Endodermal cell (in vitro differentiated cells): ENCODE measurements around the gene CHTOP. TPM values are rescaled to one million over a fixed set of nuclear protein-coding genes. Genes with fewer than 3 reads are reported as not detected.

Experiments used
- DNase-seq: peaks from one replicate; pipeline ENCODE4 v3.0.0-alpha.2; 2017
- H3K27ac ChIP-seq: 2 replicates; pipeline ENCODE4 v1.5.1; 2013; ENCODE audit warnings: mild to moderate bottlenecking, low read depth, low read length, moderate library complexity
- H3K27me3 ChIP-seq: 2 replicates; pipeline ENCODE4 v1.6.1; 2013; ENCODE audit warnings: mild to moderate bottlenecking, low read length, moderate library complexity; ENCODE audit not compliant: insufficient read depth, control insufficient read depth, poor library complexity, severe bottlenecking
- H3K36me3 ChIP-seq: 2 replicates; pipeline ENCODE4 v1.7.0; 2013; ENCODE audit warnings: mild to moderate bottlenecking, low read length, moderate library complexity; ENCODE audit not compliant: control insufficient read depth, insufficient read depth
- H3K4me1 ChIP-seq: one replicate; pipeline ENCODE4 v1.7.0; 2013; ENCODE audit warnings: low read length; ENCODE audit not compliant: control insufficient read depth, insufficient read depth
- H3K4me3 ChIP-seq: 2 replicates; pipeline ENCODE4 v1.5.1; 2013; ENCODE audit warnings: mild to moderate bottlenecking, low read length, moderate library complexity
- H3K9ac ChIP-seq: 2 replicates; pipeline ENCODE4 v1.6.1; 2013; ENCODE audit warnings: mild to moderate bottlenecking, low read length, moderate library complexity; ENCODE audit not compliant: poor library complexity, severe bottlenecking; ENCODE audit errors: extremely low read depth
- H3K9me3 ChIP-seq: 2 replicates; pipeline ENCODE4 v1.6.1; 2013; ENCODE audit warnings: mild to moderate bottlenecking, low read length, moderate library complexity; ENCODE audit not compliant: control insufficient read depth
- H3K27ac Mint-ChIP-seq: 2 replicates; pipeline ENCODE4 v1.8.0; 2020; ENCODE audit warnings: mixed read lengths
- H3K27me3 Mint-ChIP-seq: 2 replicates; pipeline ENCODE4 v1.8.0; 2021; ENCODE audit warnings: mild to moderate bottlenecking, mixed read lengths; ENCODE audit not compliant: insufficient read depth
- H3K36me3 Mint-ChIP-seq: 2 replicates; pipeline ENCODE4 v1.8.0; 2020; ENCODE audit warnings: low read depth, mixed read lengths
- H3K4me1 Mint-ChIP-seq: 2 replicates; pipeline ENCODE4 v1.8.0; 2020; ENCODE audit warnings: mixed read lengths
- H3K4me3 Mint-ChIP-seq: 2 replicates; pipeline ENCODE4 v1.8.0; 2020; ENCODE audit warnings: mild to moderate bottlenecking, moderate library complexity, mixed read lengths
- H3K9me3 Mint-ChIP-seq: 2 replicates; pipeline ENCODE4 v1.8.0; 2020; ENCODE audit warnings: mild to moderate bottlenecking, mixed read lengths
- WGBS, 2 experiments: methylation state at CpG; one replicate each; pipeline versions ENCODE4 v1.1.5 to v1.1.7; 2013; ENCODE audit warnings: missing lambda C conversion rate in 2 of 2, mixed read lengths in 1 of 2; ENCODE audit not compliant: insufficient coverage in 1 of 2, insufficient read length in 1 of 2; 5-methylcytosine and 5-hydroxymethylcytosine counted together
- total RNA-seq, 2 donors: library from RNA; stranded (reverse); fragmentation: NEBNext Ultra II Directional in 1 of 2; extraction: Animal tissue kit (Norgen Biotek cat#: 25700) in 1 of 2; gene quantifications; 2 replicates in 1 of 2; 3 replicates in 1 of 2; pipeline ENCODE4 v1.2.1, GENCODE V29; 2021
- TF ChIP-seq, protein P1 (sequence below): fragments of 200-600 bp; sonication (generic); conservative IDR thresholded peaks from 2 replicates; pipeline ENCODE4 v1.5.0; 2021; ENCODE audit warnings: antibody characterized with exemption, mild to moderate bottlenecking

CHTOP gene
- total RNA-seq, 2 donors from 2014 or later: 98.4 to 117 TPM

DNA sequence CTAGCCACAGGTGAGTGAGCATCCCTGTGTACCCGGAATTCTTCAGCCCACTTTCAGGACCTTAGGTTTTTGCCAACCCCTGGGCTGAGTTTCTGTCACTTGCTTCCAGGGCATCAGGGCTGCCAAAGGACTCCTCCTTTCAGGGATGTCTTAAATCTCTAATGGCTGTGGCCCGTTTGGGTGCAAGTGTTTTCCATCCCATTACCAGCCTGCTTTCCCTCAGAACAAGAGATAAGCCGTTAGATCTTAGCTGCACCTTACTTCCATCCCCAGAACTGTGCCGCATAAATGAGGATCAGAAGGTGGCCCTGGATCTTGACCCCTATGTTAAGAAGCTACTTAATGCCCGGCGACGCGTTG is 25.3 kb downstream of the CHTOP start:
- no peak overlapping the region for H3K27ac ChIP-seq

DNA sequence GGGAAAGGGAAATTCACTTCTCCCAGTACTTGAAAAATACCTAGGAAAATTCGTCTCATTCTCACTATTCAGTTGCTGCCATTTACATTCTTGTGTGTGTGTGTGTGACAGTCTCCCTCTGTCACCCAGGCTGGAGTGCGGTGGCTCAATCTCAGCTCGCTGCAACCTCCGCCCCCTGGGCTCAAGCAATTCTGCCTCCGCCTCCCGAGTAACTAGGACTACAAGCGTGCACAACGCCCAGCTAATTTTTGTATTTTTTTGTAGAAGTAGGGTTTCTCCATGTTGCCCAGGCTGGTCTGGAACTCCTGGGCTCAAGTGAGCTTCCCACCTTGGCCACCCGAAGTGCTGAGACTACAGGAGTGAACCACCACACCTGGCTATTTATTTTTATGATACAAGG is 25.8 kb downstream of the CHTOP start:
- Histone ChIP-seq H3K36me3 (peaks cover 39% of the 10 kb centered on the region), H3K9me3 (no peaks in the 10 kb centered on the region), H3K4me1 (peaks cover 5% of the 10 kb centered on the region), H3K27ac (no peak overlapping the region), H3K27me3 (no peaks in the 10 kb centered on the region), H3K9ac (peak overlapping the region; percentile 30), H3K4me3 (peak overlapping the region; percentile 85)
- Mint-ChIP-seq H3K4me3 (peak overlapping the region; percentile 88), H3K4me1 (peaks cover 17% of the 10 kb centered on the region), H3K27ac (peak overlapping the region; percentile 82), H3K36me3 (peaks cover 36% of the 10 kb centered on the region), H3K9me3 (no peaks in the 10 kb centered on the region), H3K27me3 (no peaks in the 10 kb centered on the region)
- WGBS, 2 experiments: 81 to 100% methylated on average over 1 to 8 of the region's 9 CpGs
- TF ChIP-seq, protein P1, sequence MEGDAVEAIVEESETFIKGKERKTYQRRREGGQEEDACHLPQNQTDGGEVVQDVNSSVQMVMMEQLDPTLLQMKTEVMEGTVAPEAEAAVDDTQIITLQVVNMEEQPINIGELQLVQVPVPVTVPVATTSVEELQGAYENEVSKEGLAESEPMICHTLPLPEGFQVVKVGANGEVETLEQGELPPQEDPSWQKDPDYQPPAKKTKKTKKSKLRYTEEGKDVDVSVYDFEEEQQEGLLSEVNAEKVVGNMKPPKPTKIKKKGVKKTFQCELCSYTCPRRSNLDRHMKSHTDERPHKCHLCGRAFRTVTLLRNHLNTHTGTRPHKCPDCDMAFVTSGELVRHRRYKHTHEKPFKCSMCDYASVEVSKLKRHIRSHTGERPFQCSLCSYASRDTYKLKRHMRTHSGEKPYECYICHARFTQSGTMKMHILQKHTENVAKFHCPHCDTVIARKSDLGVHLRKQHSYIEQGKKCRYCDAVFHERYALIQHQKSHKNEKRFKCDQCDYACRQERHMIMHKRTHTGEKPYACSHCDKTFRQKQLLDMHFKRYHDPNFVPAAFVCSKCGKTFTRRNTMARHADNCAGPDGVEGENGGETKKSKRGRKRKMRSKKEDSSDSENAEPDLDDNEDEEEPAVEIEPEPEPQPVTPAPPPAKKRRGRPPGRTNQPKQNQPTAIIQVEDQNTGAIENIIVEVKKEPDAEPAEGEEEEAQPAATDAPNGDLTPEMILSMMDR: no peak
- no peak for DNase-seq

More for the DNA sequence above, 25.3 kb downstream of the CHTOP start:
- H3K27me3 ChIP-seq: no peaks in the 10 kb centered on the region
- Mint-ChIP-seq H3K27ac (peak overlapping the region; percentile 82), H3K27me3 (peaks cover under 1% of the 10 kb centered on the region), H3K36me3 (peaks cover 31% of the 10 kb centered on the region), H3K4me1 (peaks cover 17% of the 10 kb centered on the region), H3K9me3 (no peaks in the 10 kb centered on the region), H3K4me3 (peak overlapping the region; percentile 88)
- H3K9me3 ChIP-seq: no peaks in the 10 kb centered on the region
- H3K4me3 ChIP-seq: peak overlapping the region; percentile 85
- TF ChIP-seq, protein P1: no peak
- H3K4me1 ChIP-seq: peaks cover 5% of the 10 kb centered on the region
- 53% methylated on average over 8 of the region's 8 CpGs for WGBS, 2 experiments
- H3K36me3 ChIP-seq: peaks cover 34% of the 10 kb centered on the region
- DNase-seq: no peak
- H3K9ac ChIP-seq: peak overlapping the region; percentile 30

DNA sequence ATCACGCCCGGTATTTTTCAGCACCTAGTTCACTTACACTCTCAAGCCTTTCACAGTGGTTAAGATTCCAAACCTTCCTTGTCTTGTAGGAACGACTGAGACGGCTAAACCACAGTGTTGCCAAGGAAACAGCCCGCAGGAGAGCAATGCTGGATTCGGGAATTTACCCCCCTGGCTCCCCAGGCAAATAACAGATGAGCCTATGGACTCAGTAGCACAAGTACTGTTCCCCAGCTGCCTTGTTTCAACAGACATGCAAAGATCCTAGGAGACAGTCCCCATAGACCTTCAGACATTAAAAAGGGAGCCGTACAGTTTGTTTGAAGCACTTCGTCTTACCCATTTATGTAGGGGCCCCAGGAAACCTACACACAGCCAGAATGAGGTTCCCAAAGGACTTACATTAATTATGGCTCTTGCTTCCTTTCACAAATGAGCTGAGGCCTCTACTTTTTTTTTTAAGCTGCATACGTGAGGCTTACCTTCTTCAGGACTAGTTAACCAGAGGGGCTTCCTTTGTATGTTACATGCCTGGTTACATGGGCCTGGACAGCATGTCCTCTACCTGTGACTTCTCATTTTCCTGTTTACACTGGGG is 27.3 kb downstream of the CHTOP start:
- peaks cover 5% of the 10 kb centered on the region for H3K4me1 ChIP-seq
- H3K27ac Mint-ChIP-seq: peak overlapping the region; percentile 75
- H3K4me1 Mint-ChIP-seq: peaks cover 12% of the 10 kb centered on the region
- no peak overlapping the region for H3K9ac ChIP-seq
- no peaks in the 10 kb centered on the region for H3K9me3 Mint-ChIP-seq
- peak overlapping the region; percentile 47 for H3K27ac ChIP-seq
- peaks cover 54% of the 10 kb centered on the region for H3K36me3 ChIP-seq
- no peaks in the 10 kb centered on the region for H3K27me3 ChIP-seq
- TF ChIP-seq, protein P1: no peak
- no peak overlapping the region for H3K4me3 Mint-ChIP-seq
- no peak for DNase-seq
- WGBS, 2 experiments: 81 to 95% methylated on average over 4 to 9 of the region's 9 CpGs
- no peaks in the 10 kb centered on the region for H3K9me3 ChIP-seq
- no peak overlapping the region for H3K4me3 ChIP-seq
- peaks cover 50% of the 10 kb centered on the region for H3K36me3 Mint-ChIP-seq
- no peaks in the 10 kb centered on the region for H3K27me3 Mint-ChIP-seq
